Epithelial cell of proximal tubule (primary cell): ENCODE measurements around the gene ADAMTSL1. TPM values are rescaled to one million over a fixed set of nuclear protein-coding genes. Genes with fewer than 3 reads are reported as not detected.
A peak's percentile ranks its signal among the peaks of the same experiment; 100 is the strongest.

Experiments
- DNase-seq: peaks from one replicate; pipeline ENCODE4 v3.0.0-alpha.2; 2011; ENCODE audit warnings: low read depth
- H3K4me3 ChIP-seq: 2 replicates; pipeline ENCODE4 v1.5.1; 2011; ENCODE audit warnings: low read depth, mild to moderate bottlenecking, low read length
- CTCF ChIP-seq: conservative IDR thresholded peaks from 2 replicates; pipeline ENCODE4 v1.5.1; 2012; ENCODE audit warnings: low read depth, mild to moderate bottlenecking, low read length
- total RNA-seq: library from RNA; depleted of rRNA; stranded (reverse); fragments of >200 nt; gene quantifications from 2 replicates; pipeline ENCODE4 v1.2.3, GENCODE V29; 2015

The ADAMTSL1 gene
- total RNA-seq, 1 donor from 2014 or later = 2.8 TPM

GRCh38 chr9:18770131-18770908 is 296.4 kb downstream of the ADAMTSL1 start:
- TF ChIP-seq CTCF = no peak
- H3K4me3 ChIP-seq = no peak overlapping the region
- DNase-seq = no peak

GRCh38 chr9:18771011-18771410 is 297.1 kb downstream of the ADAMTSL1 start:
- no peak overlapping the region for H3K4me3 ChIP-seq
- TF ChIP-seq CTCF = no peak
- DNase-seq = no peak

GRCh38 chr9:18771763-18772162 is 297.8 kb downstream of the ADAMTSL1 start:
- H3K4me3 ChIP-seq = no peak overlapping the region
- DNase-seq = no peak
- no peak for TF ChIP-seq CTCF

GRCh38 chr9:18775241-18775640 is 301.3 kb downstream of the ADAMTSL1 start:
- H3K4me3 ChIP-seq = no peak overlapping the region
- no peak for DNase-seq
- TF ChIP-seq CTCF = no peak

GRCh38 chr9:18775930-18776329 is 302.0 kb downstream of the ADAMTSL1 start:
- no peak for TF ChIP-seq CTCF
- DNase-seq = peak; percentile 18
- no peak overlapping the region for H3K4me3 ChIP-seq

GRCh38 chr9:18776836-18777820 is 303.2 kb downstream of the ADAMTSL1 start:
- no peak overlapping the region for H3K4me3 ChIP-seq
- no peak for TF ChIP-seq CTCF
- DNase-seq = no peak
